Subcutaneous adipose tissue (tissue), 4 donors: ENCODE results near the gene ADPRHL1. TPM values are rescaled to one million over a fixed set of nuclear protein-coding genes. Genes with fewer than 3 reads are reported as not detected.

Experiments
- total RNA-seq, 4 donors: library from RNA; depleted of rRNA; stranded (reverse); fragments of >200 nt; gene quantifications; one replicate each; pipeline ENCODE4 v1.1.0, GENCODE V29; 2016
- TF ChIP-seq, protein P1 (sequence below): fragments of 450-650 bp; IDR thresholded peaks from one replicate; pipeline ENCODE4 v1.5.1; 2016; ENCODE audit warnings: low read depth, mild to moderate bottlenecking, control low read depth, antibody characterized with exemption, moderate library complexity

Gene ADPRHL1
- total RNA-seq, 4 donors from 2014 or later = 2.2 to 5.3 (median 2.9) TPM

DNA sequence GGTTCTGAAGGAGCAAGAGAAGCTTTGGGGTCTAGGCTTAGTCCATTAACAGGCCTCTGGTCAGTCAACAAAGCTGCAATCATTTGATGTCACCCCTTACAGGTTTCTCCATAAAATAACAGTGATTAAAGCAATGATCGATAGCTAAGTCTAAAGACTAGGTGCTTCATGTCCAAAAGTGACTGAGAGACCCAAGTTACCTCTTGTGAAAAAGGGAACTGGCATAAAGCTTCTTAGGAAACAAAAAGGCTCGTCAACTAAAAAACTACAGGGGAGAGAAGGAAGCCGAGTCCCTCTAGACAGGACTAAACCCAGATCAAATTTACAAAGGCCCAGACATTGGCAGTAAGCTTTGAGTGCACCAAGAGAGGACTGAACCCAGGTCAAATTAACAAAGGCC is 35.0 kb upstream of the ADPRHL1 start:
- TF ChIP-seq, protein P1, sequence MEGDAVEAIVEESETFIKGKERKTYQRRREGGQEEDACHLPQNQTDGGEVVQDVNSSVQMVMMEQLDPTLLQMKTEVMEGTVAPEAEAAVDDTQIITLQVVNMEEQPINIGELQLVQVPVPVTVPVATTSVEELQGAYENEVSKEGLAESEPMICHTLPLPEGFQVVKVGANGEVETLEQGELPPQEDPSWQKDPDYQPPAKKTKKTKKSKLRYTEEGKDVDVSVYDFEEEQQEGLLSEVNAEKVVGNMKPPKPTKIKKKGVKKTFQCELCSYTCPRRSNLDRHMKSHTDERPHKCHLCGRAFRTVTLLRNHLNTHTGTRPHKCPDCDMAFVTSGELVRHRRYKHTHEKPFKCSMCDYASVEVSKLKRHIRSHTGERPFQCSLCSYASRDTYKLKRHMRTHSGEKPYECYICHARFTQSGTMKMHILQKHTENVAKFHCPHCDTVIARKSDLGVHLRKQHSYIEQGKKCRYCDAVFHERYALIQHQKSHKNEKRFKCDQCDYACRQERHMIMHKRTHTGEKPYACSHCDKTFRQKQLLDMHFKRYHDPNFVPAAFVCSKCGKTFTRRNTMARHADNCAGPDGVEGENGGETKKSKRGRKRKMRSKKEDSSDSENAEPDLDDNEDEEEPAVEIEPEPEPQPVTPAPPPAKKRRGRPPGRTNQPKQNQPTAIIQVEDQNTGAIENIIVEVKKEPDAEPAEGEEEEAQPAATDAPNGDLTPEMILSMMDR = no peak

DNA sequence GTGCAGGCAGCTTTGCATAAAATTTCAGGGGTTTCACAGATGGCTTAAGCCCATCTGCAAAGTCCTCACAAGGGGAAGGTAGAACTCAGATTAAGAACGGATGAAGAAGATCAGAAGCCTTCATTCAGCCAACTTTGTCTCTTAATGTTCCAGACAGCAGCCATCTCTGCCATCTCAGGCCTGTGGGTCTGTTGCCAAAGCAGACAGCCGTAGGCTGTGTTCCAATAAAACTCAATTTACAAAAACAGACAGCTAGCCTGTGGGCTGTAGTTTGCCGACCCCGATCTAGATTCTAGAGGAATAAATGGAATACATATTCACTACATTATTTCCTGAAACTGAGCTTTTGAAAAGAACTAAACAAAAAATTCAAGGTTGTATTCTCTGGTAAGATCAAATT is 33.4 kb upstream of the ADPRHL1 start:
- TF ChIP-seq, protein P1 = no peak

DNA sequence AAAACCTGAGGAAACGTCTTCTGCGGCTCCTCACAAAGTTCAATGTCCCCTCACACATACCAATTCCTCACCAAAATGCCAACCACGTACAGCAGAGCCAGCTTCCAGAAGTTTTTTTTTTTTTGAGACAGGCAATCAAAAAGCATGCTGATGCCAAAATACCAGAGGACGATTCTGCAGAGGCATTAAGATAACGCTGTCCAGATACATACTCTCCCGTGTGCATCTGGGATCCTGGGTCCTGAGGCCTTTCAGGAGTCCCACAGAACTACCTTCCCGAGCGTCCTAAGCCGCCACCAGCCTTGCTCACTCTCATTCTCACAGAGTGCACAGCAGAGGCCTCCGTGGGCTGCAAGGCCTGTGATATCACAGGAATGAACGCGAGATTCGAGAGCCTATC is 32.3 kb upstream of the ADPRHL1 start:
- TF ChIP-seq, protein P1 = no peak

DNA sequence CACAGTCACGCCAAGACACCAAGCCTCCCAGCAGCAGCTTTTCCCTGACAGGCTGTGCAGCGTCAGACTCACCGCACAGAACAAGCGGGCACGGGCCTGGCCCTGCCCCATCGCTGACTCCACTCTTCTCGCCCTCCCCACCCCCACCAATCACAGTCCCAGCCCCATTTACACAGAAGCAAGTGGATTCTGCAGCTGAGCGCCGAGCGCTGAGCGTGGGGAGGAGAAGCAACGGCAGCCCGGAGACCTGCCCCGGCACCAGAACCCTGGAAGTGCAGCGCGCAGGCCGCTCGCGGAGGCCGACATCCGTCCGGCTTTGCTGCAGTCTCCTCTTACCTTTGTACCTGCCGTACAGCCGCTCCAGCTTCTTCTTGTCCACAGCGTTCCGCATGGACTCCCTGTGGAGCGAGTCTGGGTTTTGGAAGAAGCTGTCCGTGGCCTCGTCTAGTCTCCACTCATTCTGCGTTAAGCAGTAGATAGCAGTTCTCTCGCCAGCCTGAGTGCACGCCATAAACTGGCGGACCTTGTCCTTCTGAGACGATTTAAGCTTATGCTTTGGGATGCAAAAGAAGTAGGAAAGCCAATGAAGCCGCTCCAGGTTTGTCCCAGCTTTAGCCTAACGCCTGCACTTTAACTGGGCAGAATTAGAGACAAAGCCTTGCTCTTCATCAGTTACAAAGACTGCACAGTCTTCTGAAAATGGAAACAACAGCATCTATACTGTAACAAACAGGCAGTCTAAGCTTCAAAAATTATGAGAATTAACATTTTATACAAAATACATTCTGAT is 30.4 kb upstream of the ADPRHL1 start:
- TF ChIP-seq, protein P1 = no peak

DNA sequence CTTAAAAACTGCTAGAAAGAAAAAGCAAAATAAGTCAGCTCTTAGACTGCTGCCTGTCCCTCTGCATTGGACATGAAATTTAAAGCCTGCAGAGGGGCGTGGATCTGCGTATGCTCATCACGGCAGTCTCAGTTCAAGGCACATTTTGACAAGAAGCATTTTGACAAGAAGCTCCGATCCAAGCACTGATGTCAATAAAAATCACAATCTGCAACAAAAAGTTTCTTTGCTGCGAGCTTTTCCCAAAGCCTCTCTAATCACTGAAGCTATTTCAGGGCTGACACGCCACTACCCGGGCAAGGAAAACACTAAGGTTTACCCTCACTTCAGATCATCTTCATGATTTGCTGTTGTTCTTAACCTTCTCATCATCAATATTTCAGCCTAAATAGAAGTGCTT is 29.8 kb upstream of the ADPRHL1 start:
- TF ChIP-seq, protein P1 = no peak

DNA sequence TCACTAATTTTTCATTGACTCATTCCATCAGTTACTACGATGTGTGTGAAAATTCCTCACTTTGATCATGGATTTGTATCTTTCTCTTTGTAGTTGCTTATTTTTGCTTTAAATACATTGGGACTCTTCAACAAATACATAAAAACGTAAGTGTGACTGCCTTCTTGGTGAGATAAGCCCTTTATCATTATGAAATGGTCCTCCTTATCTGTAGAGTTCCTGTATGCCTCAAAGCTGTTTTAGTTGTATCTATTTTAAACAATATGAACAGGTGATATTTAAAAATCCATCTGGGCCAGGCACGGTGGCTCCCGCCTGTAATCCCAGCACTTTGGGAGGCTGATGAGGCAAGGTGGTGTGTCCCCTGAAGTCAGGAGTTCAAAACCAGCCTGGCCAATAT is 25.9 kb upstream of the ADPRHL1 start:
- TF ChIP-seq, protein P1 = no peak

DNA sequence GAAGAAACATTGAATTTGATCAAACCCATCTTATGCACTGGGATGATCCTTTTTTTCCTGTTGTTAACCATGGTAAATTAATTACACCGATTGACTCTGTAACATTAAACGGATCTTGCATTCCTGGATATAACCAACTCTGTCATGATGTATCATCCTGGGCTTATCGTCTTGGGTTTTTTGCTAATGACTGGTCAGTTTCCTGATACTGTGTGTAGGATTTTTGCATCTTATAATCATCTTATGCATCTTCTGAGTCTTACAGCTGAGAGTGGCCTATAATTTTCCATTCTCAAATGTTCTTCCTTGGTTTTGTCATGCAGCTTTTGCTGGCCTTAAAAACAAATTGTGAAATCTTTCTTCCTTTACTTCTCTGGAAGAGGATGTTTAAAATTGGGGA is 24.4 kb upstream of the ADPRHL1 start:
- TF ChIP-seq, protein P1 = no peak
